Measurements from ENCODE around the gene KCNN3.
A peak's percentile ranks its signal among the peaks of the same experiment; 100 is the strongest.

Gene KCNN3

GRCh38 chr1:154878371-154879037, 8.4 kb upstream of the KCNN3 start:
- TF ChIP-seq CTCF (conservative IDR thresholded peaks at IDR 0.05) (peak; percentile 95), ZFX (IDR thresholded peaks at IDR 0.05) (no peak)

GRCh38 chr1:154877370-154877974, 7.4 kb upstream of the KCNN3 start:
- TF ChIP-seq CTCF (conservative IDR thresholded peaks at IDR 0.05) (no peak), ZFX (IDR thresholded peaks at IDR 0.05) (no peak)
- H3K27ac ChIP-seq = peak overlapping the region; percentile 30

More at GRCh38 chr1:154878371-154879037, 8.4 kb upstream of the KCNN3 start:
- H3K27ac ChIP-seq = no peak overlapping the region

GRCh38 chr1:154876842-154877369, 6.8 kb upstream of the KCNN3 start:
- no peak for TF ChIP-seq ZFX (IDR thresholded peaks at IDR 0.05)
- no peak for TF ChIP-seq CTCF (conservative IDR thresholded peaks at IDR 0.05)
- H3K27ac ChIP-seq = peak overlapping the region; percentile 30

- TF ChIP-seq CTCF (conservative IDR thresholded peaks at IDR 0.05) = no peak
- no peak for TF ChIP-seq ZFX (IDR thresholded peaks at IDR 0.05)
- no peak overlapping the region for H3K27ac ChIP-seq
Observed at GRCh38 chr1:154874465-154874864, 4.4 kb upstream of the KCNN3 start.

- TF ChIP-seq ZFX (IDR thresholded peaks at IDR 0.05) = no peak
- no peak for TF ChIP-seq CTCF (conservative IDR thresholded peaks at IDR 0.05)
- H3K27ac ChIP-seq = no peak overlapping the region
Observed at GRCh38 chr1:154873321-154873950, 3.4 kb upstream of the KCNN3 start.

- no peak overlapping the region for H3K27ac ChIP-seq
- no peak for TF ChIP-seq CTCF (conservative IDR thresholded peaks at IDR 0.05)
- no peak for TF ChIP-seq ZFX (IDR thresholded peaks at IDR 0.05)
Observed at GRCh38 chr1:154871374-154871773, 1.3 kb upstream of the KCNN3 start.

- no peak overlapping the region for H3K27ac ChIP-seq
- TF ChIP-seq CTCF (conservative IDR thresholded peaks at IDR 0.05) (no peak), ZFX (IDR thresholded peaks at IDR 0.05) (no peak)
Observed at GRCh38 chr1:154870734-154871133, 653 bp upstream of the KCNN3 start.
